Measurements from ENCODE around the gene SHLD1.
"Not testable (repeated sequence)": the region's sequence is repeated elsewhere in the genome, so short reads cannot be mapped to it uniquely, and the experiment has no call there.

SHLD1 gene

GRCh38 chr20:5797165-5797564 lies 47.0 kb downstream of the SHLD1 start:
- Histone ChIP-seq H2AFZ (ENCODE audit: insufficient read depth, low read length, poor library complexity) (no peak overlapping the region), H2BK120ac (ENCODE audit: insufficient read depth, low read length, poor library complexity) (no peak overlapping the region), H3K27me3 (ENCODE audit: insufficient read depth, low read length) (no peaks in the 10 kb centered on the region), H3K36me3 (ENCODE audit: control insufficient read depth in 1 of 2, insufficient read depth in 2 of 2, low read length in 2 of 2) (no peaks in the 10 kb centered on the region), H3K9me3 (ENCODE audit: insufficient read depth, low read depth, low read length) (no peaks in the 10 kb centered on the region), H3K18ac (ENCODE audit: low read length) (no peak overlapping the region), H4K91ac (ENCODE audit: low read depth, low read length) (no peak overlapping the region), H3K9ac (ENCODE audit: low read length) (no peak overlapping the region), H3K79me1 (ENCODE audit: low read length) (no peaks in the 10 kb centered on the region), H3K14ac (ENCODE audit: low read length) (no peak overlapping the region), H3K79me2 (ENCODE audit: control insufficient read depth, insufficient read depth, low read length, poor library complexity) (no peaks in the 10 kb centered on the region), H3K4ac (ENCODE audit: low read depth, low read length) (no peak overlapping the region), H4K8ac (ENCODE audit: low read depth, low read length) (no peak overlapping the region), H3K23ac (ENCODE audit: low read length) (no peak overlapping the region), H3K27ac (ENCODE audit: low read depth, low read length) (no peak overlapping the region), H3K4me3 (ENCODE audit: low read depth, low read length) (no peak overlapping the region), H2AK5ac (ENCODE audit: low read length) (no peak overlapping the region), H4K12ac (ENCODE audit: low read depth, low read length) (no peak overlapping the region), H3K4me1 (ENCODE audit: control insufficient read depth in 1 of 2, insufficient read depth in 2 of 2, low read length in 2 of 2) (no peaks in the 10 kb centered on the region), H2BK5ac (ENCODE audit: low read depth, low read length, poor library complexity) (no peak overlapping the region), H2BK12ac (ENCODE audit: low read length) (no peak overlapping the region), H3K4me2 (ENCODE audit: low read length) (no peak overlapping the region)
- no CpG with 5 or more reads among the region's 1 CpG for WGBS (ENCODE audit: extremely low coverage, insufficient coverage, insufficient read length)
- no peak for DNase-seq

- no peak overlapping the region for H3K4ac ChIP-seq (ENCODE audit: low read depth, low read length)
- no peak overlapping the region for H3K9ac ChIP-seq (ENCODE audit: low read length)
- no peaks in the 10 kb centered on the region for H3K4me1 ChIP-seq (ENCODE audit: control insufficient read depth in 1 of 2, insufficient read depth in 2 of 2, low read length in 2 of 2)
- no peak for DNase-seq
- H3K18ac ChIP-seq (ENCODE audit: low read length): no peak overlapping the region
- H3K79me2 ChIP-seq (ENCODE audit: control insufficient read depth, insufficient read depth, low read length, poor library complexity): no peaks in the 10 kb centered on the region
- no peak overlapping the region for H2AK5ac ChIP-seq (ENCODE audit: low read length)
- no peaks in the 10 kb centered on the region for H3K36me3 ChIP-seq (ENCODE audit: control insufficient read depth in 1 of 2, insufficient read depth in 2 of 2, low read length in 2 of 2)
- no peak overlapping the region for H2BK5ac ChIP-seq (ENCODE audit: low read depth, low read length, poor library complexity)
- no peak overlapping the region for H2BK12ac ChIP-seq (ENCODE audit: low read length)
- no peak overlapping the region for H2AFZ ChIP-seq (ENCODE audit: insufficient read depth, low read length, poor library complexity)
- no CpG with 5 or more reads among the region's 7 CpGs for WGBS (ENCODE audit: extremely low coverage, insufficient coverage, insufficient read length)
- H3K14ac ChIP-seq (ENCODE audit: low read length): no peak overlapping the region
- H4K12ac ChIP-seq (ENCODE audit: low read depth, low read length): no peak overlapping the region
- no peak overlapping the region for H3K4me3 ChIP-seq (ENCODE audit: low read depth, low read length)
- H3K4me2 ChIP-seq (ENCODE audit: low read length): peak overlapping the region; percentile 10
- H3K27ac ChIP-seq (ENCODE audit: low read depth, low read length): no peak overlapping the region
- H4K91ac ChIP-seq (ENCODE audit: low read depth, low read length): no peak overlapping the region
- no peaks in the 10 kb centered on the region for H3K27me3 ChIP-seq (ENCODE audit: insufficient read depth, low read length)
- H4K8ac ChIP-seq (ENCODE audit: low read depth, low read length): no peak overlapping the region
- no peak overlapping the region for H3K23ac ChIP-seq (ENCODE audit: low read length)
- H3K79me1 ChIP-seq (ENCODE audit: low read length): no peaks in the 10 kb centered on the region
- no peak overlapping the region for H2BK120ac ChIP-seq (ENCODE audit: insufficient read depth, low read length, poor library complexity)
- no peaks in the 10 kb centered on the region for H3K9me3 ChIP-seq (ENCODE audit: insufficient read depth, low read depth, low read length)
Measured at GRCh38 chr20:5797843-5798462, 47.8 kb downstream of the SHLD1 start.

- H3K79me1 ChIP-seq (ENCODE audit: low read length); H3K79me2 ChIP-seq (ENCODE audit: control insufficient read depth, insufficient read depth, low read length, poor library complexity); H3K36me3 ChIP-seq (ENCODE audit: control insufficient read depth in 1 of 2, insufficient read depth in 2 of 2, low read length in 2 of 2); H3K14ac ChIP-seq (ENCODE audit: low read length); H4K91ac ChIP-seq (ENCODE audit: low read depth, low read length); H2AK5ac ChIP-seq (ENCODE audit: low read length); H3K27me3 ChIP-seq (ENCODE audit: insufficient read depth, low read length); H3K4ac ChIP-seq (ENCODE audit: low read depth, low read length); H2BK5ac ChIP-seq (ENCODE audit: low read depth, low read length, poor library complexity); H2AFZ ChIP-seq (ENCODE audit: insufficient read depth, low read length, poor library complexity); H3K4me2 ChIP-seq (ENCODE audit: low read length); H2BK12ac ChIP-seq (ENCODE audit: low read length); H3K27ac ChIP-seq (ENCODE audit: low read depth, low read length); H3K23ac ChIP-seq (ENCODE audit: low read length); H3K9ac ChIP-seq (ENCODE audit: low read length); H3K4me3 ChIP-seq (ENCODE audit: low read depth, low read length); H3K18ac ChIP-seq (ENCODE audit: low read length); H4K8ac ChIP-seq (ENCODE audit: low read depth, low read length); H3K4me1 ChIP-seq (ENCODE audit: control insufficient read depth in 1 of 2, insufficient read depth in 2 of 2, low read length in 2 of 2); DNase-seq; H4K12ac ChIP-seq (ENCODE audit: low read depth, low read length); H2BK120ac ChIP-seq (ENCODE audit: insufficient read depth, low read length, poor library complexity); H3K9me3 ChIP-seq (ENCODE audit: insufficient read depth, low read depth, low read length): not testable (repeated sequence)
- no CpG with 5 or more reads among the region's 13 CpGs for WGBS (ENCODE audit: extremely low coverage, insufficient coverage, insufficient read length)
Measured at GRCh38 chr20:5803754-5804303, 53.6 kb downstream of the SHLD1 start.

- no peaks in the 10 kb centered on the region for H3K9me3 ChIP-seq (ENCODE audit: insufficient read depth, low read depth, low read length)
- no peak overlapping the region for H3K14ac ChIP-seq (ENCODE audit: low read length)
- no peak overlapping the region for H2AK5ac ChIP-seq (ENCODE audit: low read length)
- no peak overlapping the region for H3K27ac ChIP-seq (ENCODE audit: low read depth, low read length)
- no peak for DNase-seq
- H2BK120ac ChIP-seq (ENCODE audit: insufficient read depth, low read length, poor library complexity): no peak overlapping the region
- no peak overlapping the region for H4K8ac ChIP-seq (ENCODE audit: low read depth, low read length)
- no peak overlapping the region for H2BK12ac ChIP-seq (ENCODE audit: low read length)
- H4K12ac ChIP-seq (ENCODE audit: low read depth, low read length): no peak overlapping the region
- H3K27me3 ChIP-seq (ENCODE audit: insufficient read depth, low read length): no peaks in the 10 kb centered on the region
- no peak overlapping the region for H2BK5ac ChIP-seq (ENCODE audit: low read depth, low read length, poor library complexity)
- no peak overlapping the region for H3K23ac ChIP-seq (ENCODE audit: low read length)
- H4K91ac ChIP-seq (ENCODE audit: low read depth, low read length): no peak overlapping the region
- H3K4me2 ChIP-seq (ENCODE audit: low read length): no peak overlapping the region
- no peak overlapping the region for H3K9ac ChIP-seq (ENCODE audit: low read length)
- no peak overlapping the region for H3K4me3 ChIP-seq (ENCODE audit: low read depth, low read length)
- no peaks in the 10 kb centered on the region for H3K36me3 ChIP-seq (ENCODE audit: control insufficient read depth in 1 of 2, insufficient read depth in 2 of 2, low read length in 2 of 2)
- no peaks in the 10 kb centered on the region for H3K79me2 ChIP-seq (ENCODE audit: control insufficient read depth, insufficient read depth, low read length, poor library complexity)
- no peaks in the 10 kb centered on the region for H3K4me1 ChIP-seq (ENCODE audit: control insufficient read depth in 1 of 2, insufficient read depth in 2 of 2, low read length in 2 of 2)
- H2AFZ ChIP-seq (ENCODE audit: insufficient read depth, low read length, poor library complexity): no peak overlapping the region
- no CpG with 5 or more reads among the region's 7 CpGs for WGBS (ENCODE audit: extremely low coverage, insufficient coverage, insufficient read length)
- no peak overlapping the region for H3K18ac ChIP-seq (ENCODE audit: low read length)
- no peaks in the 10 kb centered on the region for H3K79me1 ChIP-seq (ENCODE audit: low read length)
- H3K4ac ChIP-seq (ENCODE audit: low read depth, low read length): no peak overlapping the region
Measured at GRCh38 chr20:5806457-5807263, 56.5 kb downstream of the SHLD1 start.
